Muscle of back (tissue), 11 donors: Measurements from ENCODE around the gene FAM131C. TPM values are rescaled to one million over a fixed set of nuclear protein-coding genes. Genes with fewer than 3 reads are reported as not detected.
"Not testable (repeated sequence)": the region's sequence is repeated elsewhere in the genome, so short reads cannot be mapped to it uniquely, and the experiment has no call there.

ENCODE experiments used
- DNase-seq, 3 donors: peaks; one replicate each; pipeline versions ENCODE4 v3.0.0 to v3.0.0-alpha.2; 2013
- polyA plus RNA-seq, 10 donors: library from polyadenylated mRNA; unstranded; fragments of 120-200 nt; gene quantifications; one replicate each; pipeline ENCODE4 v1.2.1, GENCODE V29; 2013; ENCODE audit not compliant: insufficient read length in 10 of 10

The FAM131C gene
- polyA plus RNA-seq, 10 donors: 0.15 to 0.29 (median 0.20) TPM; not detected in 4

DNA sequence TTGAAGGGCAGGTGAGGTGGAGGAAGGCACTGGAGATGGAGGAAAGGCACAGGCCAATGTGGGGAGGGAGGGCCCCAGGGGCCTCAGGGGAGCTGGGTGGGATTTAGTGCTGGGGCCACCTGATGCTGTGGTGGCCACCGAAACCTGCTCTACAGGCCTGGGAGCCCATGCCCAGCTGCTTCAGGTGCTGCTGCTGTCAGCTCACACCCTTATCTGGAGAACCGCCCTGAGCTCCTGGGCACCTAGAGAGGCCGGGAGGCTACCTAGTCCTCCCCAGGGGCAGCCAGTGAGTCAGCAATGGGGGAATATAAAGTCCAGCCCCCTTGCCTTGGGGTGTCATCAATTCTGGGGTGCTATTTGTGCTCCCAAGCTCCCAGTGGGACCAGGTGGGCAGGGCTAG is 12.2 kb downstream of the FAM131C start:
- no peak for DNase-seq

DNA sequence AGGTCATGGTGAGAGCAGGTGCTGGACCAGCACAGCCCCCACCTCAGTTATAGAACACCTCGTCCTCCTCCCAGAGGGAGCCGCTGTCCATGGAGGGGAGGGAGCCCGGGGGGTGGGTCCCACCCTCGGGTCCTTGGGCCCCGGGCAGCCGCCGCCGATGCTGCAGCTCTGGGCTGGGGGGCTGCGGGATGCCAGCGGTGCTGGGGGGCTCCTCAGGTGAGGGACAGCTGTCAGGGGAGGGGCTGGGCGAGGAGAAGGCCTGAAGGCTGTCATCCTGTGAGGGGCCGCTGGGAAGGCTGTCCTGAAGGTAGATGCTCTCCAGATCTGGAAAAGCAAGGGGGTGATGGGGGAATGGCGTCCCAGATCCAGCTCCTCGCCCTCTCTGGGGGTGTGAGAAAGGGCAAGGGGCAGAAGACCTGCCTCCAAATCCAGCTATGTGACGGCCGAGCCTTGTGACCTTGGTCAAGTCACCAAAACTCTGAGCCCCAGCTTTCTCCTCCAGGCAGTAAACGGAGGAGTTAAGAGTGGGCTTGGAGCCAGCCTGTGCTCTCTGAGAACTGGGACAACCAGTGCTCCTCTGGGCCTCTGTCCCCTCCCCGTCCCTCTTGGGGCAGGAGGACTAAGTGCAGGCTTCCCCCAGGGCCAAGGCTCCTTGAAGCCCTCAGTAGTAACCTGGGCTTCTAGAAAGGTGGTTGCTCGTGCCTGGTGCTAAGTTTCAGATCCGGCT is 14.9 kb downstream of the FAM131C start:
- not testable (repeated sequence) for DNase-seq

GRCh38 chr1:16057314-16057915 is 16.0 kb downstream of the FAM131C start:
- DNase-seq: not testable (repeated sequence)

GRCh38 chr1:16056521-16056912 is 16.9 kb downstream of the FAM131C start:
- DNase-seq: not testable (repeated sequence)

- peak; percentile 45 to 82 (median 74) for DNase-seq
Observed at GRCh38 chr1:16055613-16056520, 17.6 kb downstream of the FAM131C start.

GRCh38 chr1:16054598-16055540 is 18.6 kb downstream of the FAM131C start:
- DNase-seq: no peak

DNA sequence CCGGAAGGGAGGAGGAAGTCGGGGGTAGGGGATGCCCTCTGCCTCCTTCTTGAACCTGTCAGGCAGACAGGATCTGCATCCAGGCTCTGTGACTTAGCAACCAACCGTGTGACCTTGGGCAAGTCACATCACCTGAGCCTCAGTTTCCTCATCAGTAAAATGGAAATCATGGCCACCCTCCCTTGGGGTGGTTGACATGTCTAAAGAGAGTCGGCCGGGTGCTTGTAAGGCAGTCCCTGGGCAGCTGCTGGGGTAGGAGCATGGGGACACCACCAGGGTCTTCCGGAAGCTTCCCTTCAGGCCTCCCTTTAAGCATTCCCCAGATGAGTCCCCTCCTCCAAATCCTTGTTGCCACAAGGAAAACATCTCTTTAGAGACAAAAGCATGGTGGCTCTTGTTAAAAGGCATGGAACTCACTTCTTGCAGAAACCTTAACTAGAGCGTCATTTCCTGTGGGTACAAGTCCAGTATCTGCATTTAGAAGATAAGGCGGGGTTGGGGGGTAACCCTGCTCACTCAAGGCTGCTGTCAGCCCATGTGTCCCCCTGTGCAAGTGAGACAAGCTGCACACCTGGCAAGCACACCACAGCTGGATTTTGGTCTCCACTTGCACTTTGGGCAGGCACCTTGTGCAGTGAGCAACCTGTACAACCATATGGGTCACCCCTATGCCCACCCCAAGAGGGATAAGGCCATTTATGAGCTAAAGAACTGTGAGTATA is 19.5 kb downstream of the FAM131C start:
- no peak for DNase-seq

GRCh38 chr1:16051949-16052348 is 21.5 kb downstream of the FAM131C start:
- not testable (repeated sequence) for DNase-seq

GRCh38 chr1:16051039-16051438 is 22.4 kb downstream of the FAM131C start:
- no peak for DNase-seq

DNA sequence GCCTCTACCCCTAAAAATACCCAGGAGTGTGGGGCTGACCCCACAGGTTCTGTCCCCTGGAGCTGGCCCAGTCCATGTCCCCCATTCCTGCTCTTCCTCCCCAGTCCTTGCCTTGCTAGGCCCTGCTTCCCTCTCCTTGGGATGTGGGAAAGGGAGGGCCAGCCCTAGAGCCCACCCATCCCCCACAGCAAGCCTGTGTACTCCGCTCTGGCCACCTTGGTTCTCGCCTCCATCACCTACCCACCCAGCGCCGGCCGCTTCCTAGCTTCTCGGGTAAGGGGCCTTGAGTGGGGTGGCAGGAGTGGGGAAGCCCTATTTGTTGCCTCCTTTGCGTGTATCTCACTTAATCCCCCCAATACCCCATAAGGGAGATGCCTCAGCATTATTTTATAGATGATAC is 23.1 kb downstream of the FAM131C start:
- no peak for DNase-seq

DNA sequence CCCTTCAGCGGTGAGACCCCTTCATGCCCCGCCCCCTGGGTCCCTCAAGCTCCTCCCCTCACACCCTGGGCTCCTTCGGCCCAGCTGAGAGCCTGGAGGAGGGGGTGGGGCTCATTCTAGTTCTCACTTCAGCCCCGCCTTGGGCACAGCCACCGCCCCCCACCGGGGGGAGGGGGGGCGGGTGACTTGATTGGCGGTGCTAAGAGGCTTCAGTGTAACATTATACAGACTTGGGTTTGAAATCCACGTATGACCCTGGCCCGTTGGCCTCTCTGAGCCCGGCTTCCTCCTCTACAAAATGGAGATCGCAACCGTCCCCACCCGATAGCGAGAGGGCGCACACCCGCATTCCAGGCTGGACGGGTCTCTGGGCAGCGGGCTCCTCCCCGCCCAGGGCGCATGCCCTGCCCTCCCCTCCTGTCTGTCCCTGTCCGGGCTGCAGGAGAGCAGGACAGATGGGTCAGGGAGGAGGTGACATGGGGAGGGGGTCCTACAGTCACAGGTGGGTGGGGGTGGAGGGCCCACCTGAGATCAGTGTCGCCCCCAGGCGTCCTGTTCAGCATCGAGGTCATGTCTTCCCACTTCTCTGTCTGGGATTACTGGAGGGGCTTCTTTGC is 24.8 kb downstream of the FAM131C start:
- DNase-seq: peak; percentile 27 to 65 (median 28)

DNA sequence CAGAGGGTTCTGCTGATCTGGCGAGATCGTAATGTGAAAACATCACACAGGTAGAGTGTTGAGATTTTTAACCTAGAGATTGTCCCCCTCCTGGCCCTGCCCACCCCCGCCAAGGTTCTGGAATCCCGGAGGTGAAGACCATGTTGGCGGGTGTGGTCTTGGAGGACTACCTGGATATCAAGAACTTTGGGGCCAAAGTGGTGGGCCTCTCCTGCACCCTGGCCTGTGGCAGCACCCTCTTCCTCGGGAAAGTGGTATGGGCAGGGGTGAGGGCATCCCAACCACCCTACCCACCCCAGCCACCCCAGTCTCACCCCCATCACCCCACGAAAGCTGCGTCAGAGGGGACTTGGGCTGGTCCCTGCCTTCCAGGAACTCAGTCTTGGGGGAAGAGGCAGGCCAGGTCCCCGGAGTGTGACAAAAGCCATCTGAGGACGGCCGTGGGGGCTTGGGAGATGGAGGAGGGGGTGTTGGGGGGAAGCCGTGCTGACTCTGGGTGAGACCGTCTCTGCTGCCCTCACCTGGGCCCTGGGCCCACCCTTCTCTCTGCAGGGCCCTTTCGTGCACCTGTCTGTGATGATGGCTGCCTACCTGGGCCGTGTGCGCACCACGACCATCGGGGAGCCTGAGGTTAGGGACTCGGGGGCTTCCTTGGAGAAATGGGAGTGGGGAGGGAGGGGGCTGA is 25.5 kb downstream of the FAM131C start:
- DNase-seq: no peak

- no peak for DNase-seq
Observed at GRCh38 chr1:16046842-16047241, 26.6 kb downstream of the FAM131C start.

GRCh38 chr1:16043950-16044349 is 29.5 kb downstream of the FAM131C start:
- no peak for DNase-seq

DNA sequence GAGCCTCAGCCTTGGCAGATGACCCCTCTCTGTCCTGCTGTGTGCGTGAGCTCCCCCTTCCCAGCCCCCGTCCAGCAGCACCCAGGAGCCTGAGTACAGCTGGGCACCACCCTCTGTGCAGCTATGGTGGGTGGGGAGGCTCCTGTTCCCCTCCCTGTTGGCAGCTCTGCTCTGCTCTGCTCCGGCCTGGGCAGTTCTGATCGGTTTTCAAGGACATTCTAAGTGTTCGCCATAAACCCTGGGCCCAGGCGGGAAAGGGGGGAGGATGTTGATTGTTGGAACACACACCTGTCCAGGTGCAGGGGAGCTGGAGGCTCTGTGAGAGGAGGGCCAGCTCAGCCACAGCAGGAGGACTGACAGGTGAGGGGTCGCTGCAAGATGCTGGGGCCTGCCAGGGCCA is 29.9 kb downstream of the FAM131C start, which contains the start of gene CLCNKB:
Gene CLCNKB (plus strand): TSS at position 262 of the 400 bp plus-strand sequence. CDS start 711 bp downstream, outside the sequence.
- no peak for DNase-seq

DNA sequence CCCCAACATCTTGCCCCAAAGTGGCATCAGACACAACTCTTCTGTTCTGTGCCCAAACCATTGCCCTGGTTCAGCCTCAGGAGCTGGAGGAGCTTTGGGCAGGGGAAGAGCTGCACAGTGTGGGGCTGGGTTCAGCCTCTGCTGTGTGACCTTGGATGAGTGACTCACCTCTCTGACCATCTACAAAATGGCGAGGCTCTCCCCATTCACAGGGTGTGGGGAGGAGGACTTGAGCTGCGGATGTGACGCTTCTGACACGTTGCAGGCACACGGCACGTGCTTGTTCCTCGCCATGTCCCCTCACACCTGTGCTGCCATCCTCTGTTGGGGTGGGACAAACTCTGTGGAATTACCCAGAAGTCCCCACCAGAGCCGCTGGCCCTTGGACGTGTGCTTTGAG is 30.8 kb downstream of the FAM131C start:
- not testable (repeated sequence) for DNase-seq

GRCh38 chr1:16042096-16042495 is 31.4 kb downstream of the FAM131C start:
- DNase-seq: no peak

- no peak for DNase-seq
Observed at GRCh38 chr1:16041200-16041599, 32.3 kb downstream of the FAM131C start.

- not testable (repeated sequence) for DNase-seq
Observed at GRCh38 chr1:16039871-16040270, 33.6 kb downstream of the FAM131C start.

GRCh38 chr1:16038620-16038912 is 34.9 kb downstream of the FAM131C start:
- no peak for DNase-seq
